Measurements from ENCODE around the gene PAPSS1. TPM values are rescaled to one million over a fixed set of nuclear protein-coding genes. Genes with fewer than 3 reads are reported as not detected.

Gene PAPSS1
- total RNA-seq, 1 donor from 2014 or later: 68.2 TPM

Other genes with a start within 250 kb of the PAPSS1 start
- gene SGMS2, start 104.7 kb upstream of the PAPSS1 start, total RNA-seq: 89.0 TPM
- 11.0 TPM for gene CYP2U1, start 211.3 kb upstream of the PAPSS1 start, total RNA-seq